ENCODE measurements around the gene PLEKHG2. TPM values are rescaled to one million over a fixed set of nuclear protein-coding genes. Genes with fewer than 3 reads are reported as not detected.

PLEKHG2 gene
- total and polyA plus RNA-seq, 9 of the 15 experiments (the other 6 are each of a cell fraction or from before 2014, with no cell fraction given) = 0.98 to 45.7 (median 9.8) TPM

- TF ChIP-seq TCF7 (IDR thresholded peaks at IDR 0.05; ENCODE audit: borderline replicate concordance) (peak; percentile 82; the same call in 1 of the 2 replicates), SMAD2 (IDR thresholded peaks at IDR 0.05; ENCODE audit: low read depth, low read length) (no peak), PCBP1 (IDR thresholded peaks at IDR 0.05; ENCODE audit: low read depth, low read length, poor library complexity, severe bottlenecking) (no peak), ZNF512 (tag; IDR thresholded peaks at IDR 0.05) (no peak), ESRRB (CRISPR knock-in tag; IDR thresholded peaks at IDR 0.05; ENCODE audit: borderline replicate concordance) (no peak), NFYB (IDR thresholded peaks at IDR 0.05; ENCODE audit: extremely low read depth, insufficient read length) (no peak), GABPB2 (CRISPR knock-in tag; conservative IDR thresholded peaks at IDR 0.05) (no peak), XRCC4 (IDR thresholded peaks at IDR 0.05; ENCODE audit: extremely low read depth, insufficient read depth, insufficient read length) (no peak), THRB (CRISPR knock-in tag; conservative IDR thresholded peaks at IDR 0.05) (no peak), ZNF830 (CRISPR knock-in tag; IDR thresholded peaks at IDR 0.05) (no peak), POU5F1 (IDR thresholded peaks at IDR 0.05; ENCODE audit: borderline replicate concordance, low read depth, low read length, partially characterized antibody) (no peak), ZBTB5 (IDR thresholded peaks at IDR 0.05) (no peak), COPS2 (conservative IDR thresholded peaks at IDR 0.05) (no peak), ARID2 (IDR thresholded peaks at IDR 0.05) (peak; percentile 100), ZNF197 (CRISPR knock-in tag; IDR thresholded peaks at IDR 0.05; ENCODE audit: low read depth) (no peak), USF1 (CRISPR knock-in tag; IDR thresholded peaks at IDR 0.05) (peak; percentile 85), NCOA2 (IDR thresholded peaks at IDR 0.05; ENCODE audit: partially characterized antibody in 2 of 2) (no peak)
These were observed 9.8 kb upstream of the PLEKHG2 start (continued) for GRCh38 chr19:39402346-39403300.
